T-cell (primary cell): Measurements from ENCODE around the gene NOP16. TPM values are rescaled to one million over a fixed set of nuclear protein-coding genes. Genes with fewer than 3 reads are reported as not detected.

Source experiments
- ATAC-seq, 4 experiments: fragments of 200-7000 bp in 3 of 4; fragments of 150-1000 bp in 1 of 4; cut with Tn5 transposase; replicated peaks in 1 of 4; 1 replicate in 3 of 4; 2 replicates in 1 of 4; pipeline ENCODE4 v1.10.0; 2021; ENCODE audit warnings: moderate library complexity in 3 of 4, mild to moderate bottlenecking in 2 of 4, moderate number of reproducible peaks in 1 of 4
- CTCF ChIA-PET, 2 donors: fragments of 300-600 bp; sonication (Branson Sonifier 250); formaldehyde crosslinking; loops; one replicate each; lab custom pipeline; 2022; ENCODE audit warnings: antibody characterized with exemption in 2 of 2; lab: Charles Lee
- POLR2A ChIA-PET, 2 donors: fragments of 300-600 bp; sonication (Branson Sonifier 250); formaldehyde crosslinking; loops; one replicate each; lab custom pipeline; 2022; ENCODE audit warnings: antibody characterized with exemption in 2 of 2; lab: Charles Lee
- DNase-seq, 35 experiments: peaks; one replicate each; pipeline versions ENCODE4 v3.0.0 to v3.0.0-alpha.2; 2013 to 2023
- H3K27ac ChIP-seq: one replicate; pipeline ENCODE4 v1.5.1; 2013; ENCODE audit warnings: low read length
- H3K27me3 ChIP-seq, 2 experiments: replicated peaks in 1 of 2; 1 replicate in 1 of 2; 2 replicates in 1 of 2; pipeline versions ENCODE4 v1.6.1 to v1.7.0; 2013; ENCODE audit warnings: low read length in 1 of 2, mixed read lengths in 1 of 2; ENCODE audit not compliant: control insufficient read depth in 2 of 2, insufficient read depth in 2 of 2; ENCODE audit errors: extremely low read depth in 1 of 2
- H3K36me3 ChIP-seq, 2 donors: 1 replicate in 1 of 2; 2 replicates in 1 of 2; pipeline versions ENCODE4 v1.6.1 to v1.7.0; 2013; ENCODE audit warnings: low read length in 1 of 2; ENCODE audit not compliant: control insufficient read depth in 2 of 2, insufficient read depth in 1 of 2; ENCODE audit errors: extremely low read depth in 1 of 2
- H3K4me1 ChIP-seq, 2 experiments: 1 replicate in 1 of 2; 2 replicates in 1 of 2; pipeline versions ENCODE4 v1.6.1 to v1.7.0; 2013; ENCODE audit warnings: low read length in 2 of 2, mixed read lengths in 1 of 2; ENCODE audit not compliant: insufficient read depth in 2 of 2, control insufficient read depth in 1 of 2; ENCODE audit errors: extremely low read depth in 1 of 2
- H3K4me3 ChIP-seq, 2 donors: 1 replicate in 1 of 2; 2 replicates in 1 of 2; pipeline versions ENCODE4 v1.5.1 to v1.7.0; 2013; ENCODE audit warnings: mild to moderate bottlenecking in 2 of 2, low read length in 1 of 2, moderate library complexity in 1 of 2; ENCODE audit not compliant: control insufficient read depth in 1 of 2; ENCODE audit errors: extremely low read depth in 1 of 2
- H3K9me3 ChIP-seq: 2 replicates; pipeline ENCODE4 v1.7.0; 2013
- H3K27ac Mint-ChIP-seq, 2 donors: one replicate each; pipeline ENCODE4 v1.8.0; 2020 to 2021; ENCODE audit warnings: mild to moderate bottlenecking in 2 of 2, mixed read lengths in 2 of 2
- H3K27me3 Mint-ChIP-seq, 2 donors: one replicate each; pipeline ENCODE4 v1.8.0; 2021 to 2022; ENCODE audit warnings: mixed read lengths in 2 of 2
- H3K36me3 Mint-ChIP-seq: one replicate; pipeline ENCODE4 v1.8.0; 2021; ENCODE audit warnings: mixed read lengths
- H3K4me1 Mint-ChIP-seq, 3 donors: one replicate each; pipeline ENCODE4 v1.8.0; 2020 to 2022; ENCODE audit warnings: mixed read lengths in 3 of 3, mild to moderate bottlenecking in 1 of 3
- H3K4me3 Mint-ChIP-seq, 3 donors: one replicate each; pipeline ENCODE4 v1.8.0; 2020 to 2022; ENCODE audit warnings: mild to moderate bottlenecking in 3 of 3, mixed read lengths in 3 of 3, moderate library complexity in 3 of 3
- H3K9me3 Mint-ChIP-seq, 3 donors: one replicate each; pipeline ENCODE4 v1.8.0; 2020 to 2022; ENCODE audit warnings: mixed read lengths in 3 of 3
- WGBS: methylation state at CpG from one replicate; pipeline ENCODE4 v1.1.5; 2013; ENCODE audit warnings: missing lambda C conversion rate; ENCODE audit not compliant: insufficient coverage; 5-methylcytosine and 5-hydroxymethylcytosine counted together
- total RNA-seq, 35 experiments: library from RNA in 6 of 35; stranded (reverse) in 6 of 35; fragments of 120-200 nt in 1 of 35; gene quantifications; one replicate each; pipeline versions ENCODE4 v1.2.1 to v1.2.4 and lab custom pipeline; 2013 to 2026

The NOP16 gene
- total RNA-seq, 5 donors from 2014 or later (not counting 1 experiment from before 2014, with no cell fraction given) = 10.4 to 29.3 (median 28.3) TPM

DNA sequence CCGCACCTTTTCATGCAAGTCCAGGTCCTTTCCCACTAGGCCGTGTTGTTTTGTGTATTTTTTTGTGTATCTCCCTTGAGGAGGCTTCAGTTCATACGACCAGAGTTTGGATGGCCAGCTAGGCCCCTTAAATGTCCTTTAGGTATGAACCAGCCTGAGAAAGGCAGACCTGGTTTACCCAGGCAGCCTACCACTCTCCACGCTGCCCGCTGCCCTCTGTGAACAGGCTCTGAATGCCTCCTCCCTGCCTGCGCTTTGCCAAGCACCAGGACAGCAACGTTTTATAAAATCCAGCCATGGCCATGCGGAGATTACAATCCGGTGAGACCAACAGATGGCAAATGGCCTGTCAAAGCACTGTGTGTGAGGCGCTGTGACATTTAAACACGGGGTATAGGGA is 28.6 kb upstream of the NOP16 start:
- Histone ChIP-seq H3K36me3 (no peaks in the 10 kb centered on the region), H3K4me1 (peaks cover 11 to 39% of the 10 kb centered on the region in 2 experiments), H3K9me3 (no peaks in the 10 kb centered on the region), H3K27ac (peak overlapping the region; percentile 55), H3K27me3 (no peaks in the 10 kb centered on the region), H3K4me3 (peak overlapping the region in 1 of 2 donors; percentile 39)
- Mint-ChIP-seq H3K4me3 (peak overlapping the region; percentile 70 to 76 (median 73)), H3K27ac (peak overlapping the region; percentile 72 to 77), H3K36me3 (no peaks in the 10 kb centered on the region), H3K4me1 (peaks cover 32 to 42% (median 37%) of the 10 kb centered on the region in 3 donors), H3K27me3 (no peaks in the 10 kb centered on the region), H3K9me3 (no peaks in the 10 kb centered on the region)
- ChIA-PET POLR2A (interaction anchor here in 1 of 2 donors (0.6 to 1.1 kb wide), 2 partner anchors 12 to 44 kb away, joined by 3 read pairs; no protein-coding TSS in a partner anchor), CTCF (interaction anchor here (0.6 to 2.3 kb wide), 5 partner anchors 31 to 1821 kb away, joined by 3 to 12 read pairs (median 3); no protein-coding TSS in a partner anchor)
- WGBS = 86% methylated on average over 11 of the region's 11 CpGs
- DNase-seq (no peak), ATAC-seq (no peak)

DNA sequence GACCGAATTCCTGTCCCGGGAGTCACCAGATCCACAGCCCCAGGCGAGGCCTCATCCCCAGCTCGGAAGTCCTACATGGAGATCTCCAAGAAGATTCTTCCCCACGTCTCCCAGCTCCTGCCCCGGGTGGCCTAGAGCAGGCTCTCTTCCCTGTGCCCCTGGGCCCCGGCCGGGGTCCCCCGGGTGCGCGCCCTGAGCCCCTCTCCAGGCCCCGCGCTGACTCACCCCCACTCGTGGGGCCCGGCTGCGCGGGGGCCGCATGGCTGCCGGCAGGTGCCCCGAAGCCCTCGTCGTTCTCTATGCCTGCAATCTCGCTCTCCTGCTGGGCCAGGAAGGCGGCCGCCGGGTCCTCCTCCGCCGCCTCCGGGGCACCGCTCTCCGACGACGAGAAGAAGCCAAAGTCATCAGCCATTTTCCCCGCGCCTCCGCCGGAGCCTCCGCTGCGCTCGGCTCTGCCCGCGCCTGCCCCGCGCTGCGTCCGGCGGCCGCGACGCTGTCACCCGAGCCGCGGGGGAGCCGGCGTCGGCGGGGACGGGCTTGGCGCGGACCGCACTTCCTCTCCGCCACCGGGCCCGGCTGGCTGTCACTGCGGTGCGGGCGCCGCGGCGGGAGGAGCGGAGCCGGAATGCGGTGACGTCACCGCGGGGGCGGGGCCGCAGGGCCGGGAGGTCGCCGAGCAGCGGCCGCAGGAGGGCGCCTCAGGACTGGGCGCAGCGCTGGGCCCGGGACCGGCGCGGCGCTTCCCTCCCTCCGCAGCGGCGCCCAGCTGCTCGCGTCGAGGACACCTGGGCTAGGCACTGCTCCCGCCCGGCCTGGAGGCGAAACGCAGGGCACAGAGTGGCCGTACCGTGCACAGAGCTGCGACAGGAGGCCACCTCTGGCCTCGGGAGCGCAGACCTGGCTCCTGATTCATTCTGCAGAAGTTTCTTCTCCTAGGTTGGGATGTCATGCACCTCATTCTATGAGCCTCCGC is 27.8 kb upstream of the NOP16 start, which contains the start of gene CLTB:
TSS of gene CLTB (minus strand) at position 588 of the 973 bp plus-strand sequence. CDS start at position 412, 176 bp downstream.
- Histone ChIP-seq H3K27me3 (no peaks in the 10 kb centered on the region), H3K27ac (peak within 1 kb of the TSS; percentile 55), H3K36me3 (no peaks in the 10 kb centered on the region), H3K4me3 (peak within 1 kb of the TSS; percentile 68 to 84), H3K9me3 (no peaks in the 10 kb centered on the region), H3K4me1 (peaks cover 11 to 39% of the 10 kb centered on the region in 2 experiments)
- CTCF ChIA-PET = interaction anchor here in 1 of 2 donors (0.6 to 2.3 kb wide), 5 partner anchors 32 to 244 kb away, joined by 3 to 12 read pairs (median 3); no protein-coding TSS in a partner anchor
- no peaks in the 10 kb centered on the region for H3K27me3 Mint-ChIP-seq
- no peaks in the 10 kb centered on the region for H3K9me3 Mint-ChIP-seq
- peak; percentile 75 to 97 (median 88) for DNase-seq
- POLR2A ChIA-PET = interaction anchor here (0.5 to 0.9 kb wide), 4 partner anchors 21 to 122 kb away, joined by 3 to 7 read pairs (median 3); no protein-coding TSS in a partner anchor
- H3K36me3 Mint-ChIP-seq = no peaks in the 10 kb centered on the region
- peak within 1 kb of the TSS; percentile 74 to 77 for H3K27ac Mint-ChIP-seq
- peak within 1 kb of the TSS; percentile 76 to 82 (median 77) for H3K4me3 Mint-ChIP-seq
- peaks cover 39 to 47% (median 42%) of the 10 kb centered on the region in 3 donors for H3K4me1 Mint-ChIP-seq
- 2% methylated on average over 101 of the region's 107 CpGs for WGBS
- ATAC-seq = peak; percentile 92 to 97 (median 94)

DNA sequence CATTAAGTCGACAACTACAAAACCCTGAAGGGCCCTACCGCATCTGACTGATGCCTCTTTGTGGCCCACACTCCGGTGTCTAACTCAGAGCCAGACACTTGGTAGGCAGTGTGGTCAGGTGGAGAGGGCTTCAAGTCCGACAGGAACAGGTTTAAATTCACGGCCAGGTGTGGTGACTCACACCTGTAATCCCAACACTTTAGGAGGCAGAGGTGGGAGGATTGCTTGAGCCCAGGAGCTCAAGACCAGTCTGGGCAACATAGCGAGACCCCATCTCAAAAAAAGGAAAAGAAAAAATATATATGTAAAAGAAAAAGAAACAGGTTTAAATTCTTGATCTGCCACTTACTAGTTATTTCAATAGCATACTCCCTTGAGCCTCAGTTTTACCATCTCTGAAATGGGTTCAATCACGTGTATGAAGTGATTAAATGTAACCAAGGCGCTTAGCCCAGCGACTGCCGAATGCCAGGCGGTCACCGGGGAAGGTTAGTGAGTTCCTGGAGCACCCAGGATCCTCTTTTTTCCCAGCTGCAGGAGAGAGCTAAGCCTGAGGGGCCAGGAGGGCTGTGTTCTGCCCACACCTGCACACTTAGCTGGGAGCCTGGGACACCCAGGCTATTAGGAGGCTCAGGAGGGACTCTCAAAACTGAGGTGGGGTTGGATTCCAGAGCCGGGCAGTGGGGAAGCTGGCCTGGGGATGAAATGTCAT is 27.0 kb upstream of the NOP16 start:
- Mint-ChIP-seq H3K9me3 (no peaks in the 10 kb centered on the region), H3K4me1 (peaks cover 42 to 51% (median 46%) of the 10 kb centered on the region in 3 donors), H3K4me3 (peak overlapping the region; percentile 76 to 82 (median 77)), H3K27ac (peak overlapping the region; percentile 73 to 74), H3K27me3 (no peaks in the 10 kb centered on the region), H3K36me3 (peaks cover under 1% of the 10 kb centered on the region)
- H3K4me1 ChIP-seq = peaks cover 11 to 39% of the 10 kb centered on the region in 2 experiments
- H3K27ac ChIP-seq = peak overlapping the region; percentile 30
- peak in 2 of 35 experiments; percentile 5 to 14 for DNase-seq
- no peaks in the 10 kb centered on the region for H3K9me3 ChIP-seq
- CTCF ChIA-PET = interaction anchor here (0.7 to 2.3 kb wide), 3 partner anchors 32 to 233 kb away, joined by 3 to 12 read pairs (median 3); no protein-coding TSS in a partner anchor
- H3K36me3 ChIP-seq = peaks cover 0 to 2% of the 10 kb centered on the region in 2 donors
- peak overlapping the region; percentile 68 to 84 for H3K4me3 ChIP-seq
- H3K27me3 ChIP-seq = no peaks in the 10 kb centered on the region
- no peak for ATAC-seq
- 92% methylated on average over 6 of the region's 13 CpGs for WGBS
- POLR2A ChIA-PET = interaction anchor here (0.5 to 0.9 kb wide), 3 partner anchors 20 to 123 kb away, joined by 3 to 7 read pairs (median 3); no protein-coding TSS in a partner anchor

DNA sequence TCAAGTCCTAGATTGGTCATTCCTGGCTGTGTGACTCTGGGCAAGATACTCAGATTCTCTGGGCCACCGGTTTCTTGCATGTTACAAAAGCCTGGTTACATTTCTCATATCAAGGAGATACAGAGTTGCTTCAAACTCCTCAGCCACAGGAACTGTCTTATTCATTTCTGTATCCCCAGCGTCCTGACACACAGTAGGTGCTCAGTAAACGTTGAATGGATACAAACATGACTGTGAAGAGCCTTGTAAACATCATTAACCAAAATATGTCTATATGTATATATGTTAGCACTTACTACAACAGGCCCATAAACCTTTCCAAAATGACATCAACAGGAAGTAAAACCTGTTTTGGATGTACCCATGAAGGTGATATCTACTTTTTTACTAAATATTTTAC is 26.3 kb upstream of the NOP16 start:
- Mint-ChIP-seq H3K36me3 (peaks cover 7% of the 10 kb centered on the region), H3K4me3 (peak overlapping the region; percentile 76 to 82 (median 77)), H3K9me3 (no peaks in the 10 kb centered on the region), H3K27me3 (no peaks in the 10 kb centered on the region), H3K27ac (peak overlapping the region; percentile 34 to 73), H3K4me1 (peaks cover 42 to 51% (median 46%) of the 10 kb centered on the region in 3 donors)
- Histone ChIP-seq H3K27ac (peak overlapping the region; percentile 30), H3K4me3 (no peak overlapping the region), H3K36me3 (peaks cover 2 to 5% of the 10 kb centered on the region in 2 donors), H3K4me1 (peaks cover 11 to 39% of the 10 kb centered on the region in 2 experiments), H3K9me3 (no peaks in the 10 kb centered on the region), H3K27me3 (no peaks in the 10 kb centered on the region)
- ChIA-PET CTCF (interaction anchor here (0.7 to 2.3 kb wide), 3 partner anchors 33 to 233 kb away, joined by 3 to 12 read pairs (median 3); no protein-coding TSS in a partner anchor), POLR2A (no interaction called here)
- DNase-seq (no peak), ATAC-seq (no peak)
- 100% methylated on average over 1 of the region's 3 CpGs for WGBS

DNA sequence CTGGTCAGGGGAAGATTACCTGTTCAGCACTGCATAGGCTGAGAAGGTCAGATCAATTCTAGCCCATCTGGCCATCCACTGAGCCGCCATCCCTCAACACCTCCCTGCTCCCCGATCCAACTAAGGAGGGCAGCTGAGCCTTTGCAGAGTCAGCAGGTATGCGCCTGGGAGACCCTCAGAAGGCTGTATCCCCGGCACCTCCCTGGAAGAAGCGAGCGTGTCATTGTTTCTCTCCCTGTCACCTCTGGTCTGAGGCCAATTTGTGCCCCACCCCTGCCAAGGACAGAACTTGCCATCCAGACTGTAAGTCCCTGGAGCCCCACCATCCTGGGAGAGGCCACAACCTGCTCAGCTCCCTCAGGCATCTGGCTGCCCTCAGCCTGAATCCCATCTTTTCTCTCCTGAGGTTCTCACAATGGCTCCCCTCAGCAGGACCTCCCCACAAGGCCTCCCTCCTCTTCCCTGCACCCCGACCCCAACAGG is 25.4 kb upstream of the NOP16 start:
- no peaks in the 10 kb centered on the region for H3K9me3 ChIP-seq
- H3K4me1 ChIP-seq = peaks cover 11 to 39% of the 10 kb centered on the region in 2 experiments
- no peaks in the 10 kb centered on the region for H3K27me3 Mint-ChIP-seq
- H3K9me3 Mint-ChIP-seq = no peaks in the 10 kb centered on the region
- DNase-seq = no peak
- H3K36me3 Mint-ChIP-seq = peaks cover 10% of the 10 kb centered on the region
- H3K4me3 Mint-ChIP-seq = peak overlapping the region in 1 of 3 donors; percentile 28
- no peak overlapping the region for H3K27ac ChIP-seq
- H3K27ac Mint-ChIP-seq = peak overlapping the region; percentile 17 to 73
- ATAC-seq = no peak
- POLR2A ChIA-PET = no interaction called here
- H3K4me1 Mint-ChIP-seq = peaks cover 42 to 51% (median 46%) of the 10 kb centered on the region in 3 donors
- no peak overlapping the region for H3K4me3 ChIP-seq
- CTCF ChIA-PET = no interaction called here
- H3K27me3 ChIP-seq = no peaks in the 10 kb centered on the region
- H3K36me3 ChIP-seq = peaks cover 2 to 6% of the 10 kb centered on the region in 2 donors
- WGBS = 93% methylated on average over 6 of the region's 7 CpGs
